ENCODE data around the gene DSG3.

Gene DSG3

GRCh38 chr18:31426021-31426420, 21.5 kb upstream of the DSG3 start:
- no peak for TF ChIP-seq CTCF (IDR thresholded peaks at IDR 0.05; ENCODE audit: low read depth, low read length, poor library complexity, severe bottlenecking)
- TF ChIP-seq EZH2phosphoT487 (IDR thresholded peaks at IDR 0.05; ENCODE audit: borderline replicate concordance, low read length), result no peak
- no peaks in the 10 kb centered on the region for H3K27me3 ChIP-seq (ENCODE audit: control insufficient read depth, low read length)
- no peaks in the 10 kb centered on the region for H3F3A ChIP-seq (ENCODE audit: control insufficient read depth, insufficient read depth)
- H3K4me3 ChIP-seq (ENCODE audit: low read length), result no peak overlapping the region
- no peaks in the 10 kb centered on the region for H3K4me1 ChIP-seq (ENCODE audit: control insufficient read depth, low read length)
- no peaks in the 10 kb centered on the region for H3K9me2 ChIP-seq (replicated peaks; ENCODE audit: control insufficient read depth, low read length)
- no peaks in the 10 kb centered on the region for H3K9me3 ChIP-seq (ENCODE audit: control insufficient read depth, insufficient read depth, low read length)
- H3K4me2 ChIP-seq (ENCODE audit: low read length), result no peak overlapping the region
- H3K36me3 ChIP-seq (ENCODE audit: control insufficient read depth, low read length), result no peaks in the 10 kb centered on the region
- H4K20me1 ChIP-seq (ENCODE audit: control insufficient read depth, insufficient read depth, low read depth, low read length), result no peaks in the 10 kb centered on the region
- H3K27ac ChIP-seq (ENCODE audit: low read depth, low read length), result no peak overlapping the region
- H3K79me2 ChIP-seq (ENCODE audit: control insufficient read depth, low read length), result no peaks in the 10 kb centered on the region

GRCh38 chr18:31426871-31427406, 20.6 kb upstream of the DSG3 start:
- H3K27me3 ChIP-seq (ENCODE audit: control insufficient read depth, low read length), result no peaks in the 10 kb centered on the region
- TF ChIP-seq EZH2phosphoT487 (IDR thresholded peaks at IDR 0.05; ENCODE audit: borderline replicate concordance, low read length) (no peak), CTCF (IDR thresholded peaks at IDR 0.05; ENCODE audit: low read depth, low read length, poor library complexity, severe bottlenecking) (no peak)
- H3K4me1 ChIP-seq (ENCODE audit: control insufficient read depth, low read length), result no peaks in the 10 kb centered on the region
- H4K20me1 ChIP-seq (ENCODE audit: control insufficient read depth, insufficient read depth, low read depth, low read length), result no peaks in the 10 kb centered on the region
- H3K9me2 ChIP-seq (replicated peaks; ENCODE audit: control insufficient read depth, low read length), result no peaks in the 10 kb centered on the region
- H3K36me3 ChIP-seq (ENCODE audit: control insufficient read depth, low read length), result no peaks in the 10 kb centered on the region
- no peaks in the 10 kb centered on the region for H3K79me2 ChIP-seq (ENCODE audit: control insufficient read depth, low read length)
- H3K9me3 ChIP-seq (ENCODE audit: control insufficient read depth, insufficient read depth, low read length), result no peaks in the 10 kb centered on the region
- no peak overlapping the region for H3K27ac ChIP-seq (ENCODE audit: low read depth, low read length)
- no peak overlapping the region for H3K4me2 ChIP-seq (ENCODE audit: low read length)
- no peak overlapping the region for H3K4me3 ChIP-seq (ENCODE audit: low read length)
- H3F3A ChIP-seq (ENCODE audit: control insufficient read depth, insufficient read depth), result no peaks in the 10 kb centered on the region

- TF ChIP-seq EZH2phosphoT487 (IDR thresholded peaks at IDR 0.05; ENCODE audit: borderline replicate concordance, low read length) (no peak), CTCF (IDR thresholded peaks at IDR 0.05; ENCODE audit: low read depth, low read length, poor library complexity, severe bottlenecking) (no peak)
- Histone ChIP-seq H3K36me3 (ENCODE audit: control insufficient read depth, low read length) (no peaks in the 10 kb centered on the region), H3K27me3 (ENCODE audit: control insufficient read depth, low read length) (no peaks in the 10 kb centered on the region), H3K4me3 (ENCODE audit: low read length) (no peak overlapping the region), H3K4me1 (ENCODE audit: control insufficient read depth, low read length) (no peaks in the 10 kb centered on the region), H3K9me3 (ENCODE audit: control insufficient read depth, insufficient read depth, low read length) (no peaks in the 10 kb centered on the region), H3K79me2 (ENCODE audit: control insufficient read depth, low read length) (no peaks in the 10 kb centered on the region), H3K9me2 (replicated peaks; ENCODE audit: control insufficient read depth, low read length) (no peaks in the 10 kb centered on the region), H3K4me2 (ENCODE audit: low read length) (no peak overlapping the region), H3K27ac (ENCODE audit: low read depth, low read length) (no peak overlapping the region), H3F3A (ENCODE audit: control insufficient read depth, insufficient read depth) (no peaks in the 10 kb centered on the region), H4K20me1 (ENCODE audit: control insufficient read depth, insufficient read depth, low read depth, low read length) (no peaks in the 10 kb centered on the region)
Measured at GRCh38 chr18:31428211-31428610, 19.3 kb upstream of the DSG3 start.
